Liver (tissue), 2 donors: ENCODE measurements around the gene MIR17HG.

Experiments used
- ATF3 ChIP-seq: IDR thresholded peaks from 2 replicates; pipeline ENCODE4 v1.6.1; 2016; ENCODE audit warnings: antibody characterized with exemption
- GABPA ChIP-seq, 2 donors: IDR thresholded peaks in 1 of 2; conservative IDR thresholded peaks in 1 of 2; 2 replicates each; pipeline ENCODE4 v1.6.1; 2016; ENCODE audit warnings: antibody characterized with exemption in 2 of 2, mild to moderate bottlenecking in 1 of 2, moderate library complexity in 1 of 2
- REST ChIP-seq: IDR thresholded peaks from 2 replicates; pipeline ENCODE4 v1.6.1; 2016; ENCODE audit warnings: antibody characterized with exemption, mild to moderate bottlenecking
- SP1 ChIP-seq: IDR thresholded peaks from 2 replicates; pipeline ENCODE4 v1.6.1; 2018; ENCODE audit warnings: antibody characterized with exemption, mild to moderate bottlenecking
- donor health status: healthy.

- TF ChIP-seq REST, result no peak
- TF ChIP-seq SP1, result no peak
- TF ChIP-seq GABPA (IDR thresholded peaks at IDR 0.05 in 1 of 2, conservative IDR thresholded peaks at IDR 0.05 in 1 of 2), result no peak
- no peak for TF ChIP-seq ATF3
Measured at GRCh38 chr13:91331047-91331915, 16.2 kb upstream of the MIR17HG start.
